GM21367 (cell line): ENCODE data around the gene LCNL1.

Source experiments
- ATAC-seq: cut with Tn5 transposase; IDR thresholded peaks from one replicate; pipeline ENCODE4 v1.9.1; 2021; ENCODE audit not compliant: unreplicated experiment

The LCNL1 gene

DNA sequence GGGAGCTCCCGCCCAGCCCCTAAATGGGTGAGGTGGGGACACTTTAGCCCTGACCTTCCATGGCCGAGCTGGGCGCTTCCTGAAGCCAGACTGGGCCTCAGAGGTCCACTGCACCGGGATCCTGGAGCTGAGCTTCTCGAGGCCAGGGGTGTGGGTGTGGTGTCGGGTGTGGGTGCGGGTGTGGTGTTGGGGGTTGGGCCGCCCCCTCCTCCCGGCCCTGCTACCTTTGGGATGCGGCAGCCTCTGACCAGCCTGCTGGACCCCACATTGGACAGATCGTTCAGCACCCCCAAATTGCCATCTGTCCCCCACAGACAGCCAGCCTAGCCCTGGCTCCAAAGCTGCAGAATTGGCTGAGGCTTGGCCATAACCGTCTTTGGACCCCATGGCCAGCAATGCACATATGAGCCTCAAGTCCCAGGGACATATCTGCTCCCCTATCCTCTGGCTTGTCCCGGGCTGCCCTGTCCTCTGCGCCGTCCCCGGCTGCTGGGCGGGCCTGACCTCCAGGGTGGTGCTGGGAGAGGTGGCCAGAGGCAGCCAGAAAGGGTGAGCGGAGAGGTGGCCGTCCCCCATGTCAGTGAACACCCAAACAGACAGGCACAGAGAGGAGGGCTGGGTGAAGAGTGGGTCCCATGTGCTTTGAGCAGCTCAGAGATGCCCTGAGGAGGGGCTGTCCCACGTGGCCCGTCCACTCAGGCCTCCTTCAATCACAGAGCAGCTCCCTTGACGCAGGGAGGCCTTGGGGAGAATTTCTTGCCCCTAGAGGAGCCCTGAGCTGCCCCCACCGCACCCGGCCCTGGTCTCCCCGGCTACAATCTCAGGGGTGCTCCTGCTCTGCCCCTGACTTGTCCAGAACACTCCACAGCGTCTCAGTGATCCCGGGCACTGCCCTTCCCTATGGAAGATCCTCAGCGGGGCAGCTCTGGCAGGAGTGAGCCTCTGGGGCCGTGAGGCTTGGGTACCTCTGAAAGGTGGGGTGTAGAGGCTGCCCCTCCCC is 8.9 kb upstream of the LCNL1 start:
- ATAC-seq, result no peak

DNA sequence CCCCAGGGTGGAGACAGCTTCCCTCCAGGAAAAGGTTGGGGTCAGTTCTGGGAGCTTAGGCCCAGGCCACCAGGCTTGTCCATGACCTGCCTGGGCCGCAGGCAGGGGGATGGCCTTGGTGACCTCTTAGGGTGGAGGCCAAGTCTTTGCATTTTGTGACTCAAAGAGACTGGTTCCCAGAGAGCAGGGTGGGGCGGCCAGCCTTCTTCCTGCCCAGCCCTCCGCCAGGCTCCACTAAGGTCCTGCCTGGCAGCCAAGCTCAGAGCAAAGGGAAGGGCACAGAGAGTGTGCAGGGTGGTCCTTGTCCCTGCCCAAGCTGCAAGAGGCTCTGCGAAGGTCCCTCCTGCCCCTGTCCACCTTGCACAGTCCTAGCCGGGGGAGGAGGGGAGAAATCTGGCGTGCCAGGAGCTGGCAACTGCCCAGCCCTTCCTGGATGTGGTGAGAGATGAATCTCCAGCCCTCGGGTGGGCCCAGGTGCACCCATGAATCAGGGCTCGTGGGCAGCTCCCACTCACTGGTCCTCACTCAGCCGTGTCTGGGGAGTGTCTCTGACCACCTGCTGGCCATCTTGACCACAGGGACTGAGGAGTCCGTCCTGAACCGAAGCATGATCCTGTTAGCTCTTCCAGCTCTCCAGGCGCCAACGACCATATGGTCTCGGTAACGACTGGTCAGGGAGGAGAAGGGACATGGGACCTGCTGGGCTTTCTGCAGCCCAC is 7.8 kb upstream of the LCNL1 start:
- no peak for ATAC-seq

DNA sequence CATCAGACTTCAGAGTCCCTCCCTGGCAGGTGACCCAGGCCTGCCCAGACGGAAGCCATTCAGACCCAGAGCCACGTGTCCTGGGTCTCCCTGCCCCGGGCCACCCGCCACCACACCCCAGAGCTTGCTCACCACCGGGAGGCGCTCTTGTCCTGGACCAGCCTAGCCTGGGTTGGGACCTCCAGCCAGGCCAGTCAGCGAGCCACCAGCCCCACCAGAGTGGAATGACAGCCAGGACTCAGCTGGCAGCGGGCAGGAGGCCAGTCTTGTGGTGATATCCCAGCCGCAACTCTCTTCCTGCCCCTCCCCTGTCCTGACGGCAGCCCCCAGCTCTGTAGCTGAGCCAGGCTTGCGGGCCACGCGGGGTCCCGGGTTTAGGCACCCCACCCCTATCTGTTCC is 7.1 kb upstream of the LCNL1 start:
- ATAC-seq, result no peak

DNA sequence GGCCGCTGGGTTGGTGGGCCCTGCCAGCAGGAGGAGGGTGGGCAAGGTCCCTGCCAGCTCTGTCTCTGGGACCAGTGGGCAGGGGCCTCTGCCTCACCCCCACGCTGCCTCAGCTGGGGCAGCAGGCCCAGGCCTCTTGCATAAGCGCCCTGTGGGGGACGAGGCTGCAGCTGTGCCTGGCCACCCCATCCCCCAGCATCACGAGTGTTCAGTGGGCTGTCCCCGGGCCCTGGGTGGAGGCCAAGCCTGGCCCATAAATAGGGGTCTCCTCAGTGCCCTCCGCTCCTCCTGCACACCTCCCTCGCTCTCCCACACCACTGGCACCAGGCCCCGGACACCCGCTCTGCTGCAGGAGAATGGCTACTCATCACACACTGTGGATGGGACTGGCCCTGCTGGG is 5.6 kb upstream of the LCNL1 start, which contains the start of gene PTGDS:
TSS of gene PTGDS (plus strand) at position 282 of the 400 bp plus-strand sequence. CDS start at position 357, 75 bp downstream.
- no peak for ATAC-seq

DNA sequence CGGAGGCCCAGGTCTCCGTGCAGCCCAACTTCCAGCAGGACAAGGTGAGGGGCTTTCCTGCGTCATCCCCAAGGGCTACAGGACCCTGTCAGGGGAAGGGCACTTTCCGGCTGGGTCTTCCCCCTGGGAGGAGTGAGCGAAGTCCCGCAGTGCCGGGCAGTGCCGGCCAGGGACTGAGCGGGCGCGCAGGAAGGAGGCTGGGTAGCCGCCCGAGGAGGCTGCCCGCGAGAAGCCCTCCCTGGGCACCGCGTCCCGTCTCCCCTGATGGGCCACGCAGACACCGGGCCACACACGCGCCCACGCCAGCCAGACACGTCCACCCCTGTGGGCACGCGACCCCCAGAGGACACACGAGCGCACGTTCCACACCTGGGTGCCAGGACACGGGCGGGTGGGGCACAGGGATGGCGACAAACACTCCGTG is 5.1 kb upstream of the LCNL1 start:
- ATAC-seq, result no peak

DNA sequence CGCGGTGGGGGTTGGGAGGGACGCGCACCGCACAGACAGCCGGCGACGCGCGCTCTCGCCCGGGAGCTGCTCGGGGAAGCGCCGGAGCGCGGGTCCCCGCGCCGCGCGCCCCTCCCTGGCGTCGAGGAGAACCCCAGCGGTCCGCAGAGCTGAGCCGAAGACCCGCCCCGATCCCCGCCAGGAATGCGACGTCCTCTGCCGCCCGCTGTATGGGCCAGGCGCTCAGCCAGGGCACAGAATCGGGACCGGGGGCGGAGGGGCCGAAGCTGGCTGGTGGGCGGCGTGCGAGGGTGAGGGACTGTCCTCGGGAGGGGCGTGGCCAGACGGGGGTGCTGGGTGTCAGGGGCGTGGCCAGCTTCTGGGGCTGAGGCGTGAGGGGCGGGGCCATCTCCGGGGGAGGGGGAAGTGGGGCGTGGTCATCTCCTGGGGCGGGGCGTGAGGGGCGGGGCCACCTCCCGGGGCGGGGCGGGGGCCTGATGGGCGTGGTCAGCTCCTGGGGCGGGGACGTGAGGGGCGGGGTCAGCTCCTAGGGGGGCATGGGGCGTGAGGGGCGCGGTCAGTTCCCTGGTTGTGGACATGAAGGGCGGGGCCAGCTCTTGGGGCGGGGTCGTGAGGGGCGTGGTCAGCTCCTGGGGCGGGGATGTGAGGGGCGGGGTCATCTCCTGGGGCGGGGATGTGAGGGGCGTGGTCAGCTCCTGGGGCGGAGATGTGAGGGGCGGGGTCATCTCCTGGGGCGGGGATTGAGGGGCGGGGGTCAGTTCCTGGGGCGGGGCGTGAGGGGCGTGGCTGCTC is 4.5 kb upstream of the LCNL1 start:
- no peak for ATAC-seq

DNA sequence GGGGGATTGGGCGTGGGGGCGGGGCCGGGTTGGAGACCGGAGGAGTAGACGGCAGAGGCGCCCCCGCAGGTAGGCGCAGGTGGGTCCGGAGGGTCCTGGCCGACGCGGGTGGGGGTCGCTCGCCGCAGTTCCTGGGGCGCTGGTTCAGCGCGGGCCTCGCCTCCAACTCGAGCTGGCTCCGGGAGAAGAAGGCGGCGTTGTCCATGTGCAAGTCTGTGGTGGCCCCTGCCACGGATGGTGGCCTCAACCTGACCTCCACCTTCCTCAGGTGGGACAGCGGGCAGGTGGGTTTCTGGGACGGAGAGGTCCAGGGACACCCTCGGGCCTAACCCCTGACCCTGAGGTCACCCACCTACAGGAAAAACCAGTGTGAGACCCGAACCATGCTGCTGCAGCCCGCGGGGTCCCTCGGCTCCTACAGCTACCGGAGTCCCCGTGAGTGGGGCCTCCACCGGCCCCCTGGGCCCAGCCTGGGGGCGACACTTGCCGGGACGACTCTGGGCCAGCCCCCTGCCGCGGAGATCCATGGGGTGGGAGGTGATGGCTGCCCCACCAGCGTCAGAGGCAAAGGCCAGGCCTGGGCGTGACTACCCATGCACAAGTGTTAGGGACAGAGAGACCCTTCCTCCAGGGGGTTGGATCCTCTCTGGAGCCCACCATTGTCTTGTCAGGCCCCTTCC is 3.8 kb upstream of the LCNL1 start:
- ATAC-seq, result no peak

DNA sequence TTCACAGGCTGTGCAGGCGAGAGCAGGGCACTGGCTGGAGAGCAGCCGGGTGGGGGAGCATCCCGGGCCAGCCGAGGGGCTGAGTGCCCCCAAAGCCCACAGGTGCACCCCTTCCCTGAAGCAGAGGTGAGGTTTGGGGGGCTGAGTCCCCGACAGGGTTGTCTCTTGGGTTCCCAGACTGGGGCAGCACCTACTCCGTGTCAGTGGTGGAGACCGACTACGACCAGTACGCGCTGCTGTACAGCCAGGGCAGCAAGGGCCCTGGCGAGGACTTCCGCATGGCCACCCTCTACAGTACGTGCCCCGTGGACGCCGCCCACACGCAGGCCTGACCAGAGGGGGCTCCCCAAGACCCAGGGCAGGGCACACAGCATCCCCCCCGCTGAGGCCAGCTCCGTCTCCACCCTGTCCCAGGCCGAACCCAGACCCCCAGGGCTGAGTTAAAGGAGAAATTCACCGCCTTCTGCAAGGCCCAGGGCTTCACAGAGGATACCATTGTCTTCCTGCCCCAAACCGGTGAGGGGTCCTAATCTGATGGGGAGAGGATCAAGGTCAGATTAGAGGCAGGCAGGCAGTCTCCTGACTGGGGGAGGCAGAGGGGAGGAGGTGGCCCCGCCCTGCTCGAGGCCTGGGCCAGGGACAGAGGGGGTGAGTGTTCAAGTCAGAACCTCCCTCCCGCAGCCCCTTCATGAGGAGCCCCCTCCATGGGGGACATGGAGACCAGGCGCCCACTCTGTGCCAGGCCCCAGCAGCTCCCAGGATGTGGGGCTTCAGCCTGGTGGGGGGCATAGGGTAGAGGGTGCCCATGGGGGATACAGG is 2.8 kb upstream of the LCNL1 start:
- ATAC-seq, result no peak

DNA sequence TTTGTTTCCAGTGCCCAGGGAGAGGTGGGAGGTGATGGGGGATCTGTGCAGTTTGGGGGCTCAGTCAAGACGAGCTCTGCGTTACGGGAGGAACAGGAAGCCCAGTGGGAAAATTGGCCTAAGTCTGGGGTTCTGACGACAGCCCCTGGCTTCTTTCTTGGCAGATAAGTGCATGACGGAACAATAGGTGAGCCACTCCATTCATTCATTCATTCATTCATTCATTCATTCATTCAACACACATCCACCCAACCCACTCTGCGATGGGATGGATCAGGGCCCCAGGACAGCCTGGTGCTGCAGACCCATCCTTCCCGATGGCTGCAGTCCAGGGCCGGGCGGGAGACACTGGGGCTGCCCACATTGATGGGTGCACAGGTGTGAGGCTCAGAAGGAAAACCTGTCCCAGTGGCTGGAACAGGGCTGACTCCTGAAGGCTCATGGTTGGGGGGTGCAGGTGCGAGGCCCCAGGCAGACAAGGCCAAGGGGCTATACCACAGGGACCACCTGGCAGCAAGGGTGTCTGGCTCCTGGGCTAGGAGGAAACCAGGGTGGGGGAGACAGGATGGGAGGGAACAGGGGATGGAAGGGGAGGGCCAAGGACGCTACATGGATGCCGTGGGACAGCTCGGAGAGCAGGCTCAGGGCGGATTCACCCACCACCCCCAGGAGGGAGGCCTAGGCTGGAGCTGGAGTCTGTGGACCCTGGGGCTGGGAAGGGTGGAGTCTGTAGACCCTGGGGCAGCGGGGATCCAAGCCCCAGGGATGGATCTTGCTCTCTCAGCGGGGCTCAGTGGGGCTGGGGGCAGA is 1.9 kb upstream of the LCNL1 start:
- ATAC-seq, result no peak

DNA sequence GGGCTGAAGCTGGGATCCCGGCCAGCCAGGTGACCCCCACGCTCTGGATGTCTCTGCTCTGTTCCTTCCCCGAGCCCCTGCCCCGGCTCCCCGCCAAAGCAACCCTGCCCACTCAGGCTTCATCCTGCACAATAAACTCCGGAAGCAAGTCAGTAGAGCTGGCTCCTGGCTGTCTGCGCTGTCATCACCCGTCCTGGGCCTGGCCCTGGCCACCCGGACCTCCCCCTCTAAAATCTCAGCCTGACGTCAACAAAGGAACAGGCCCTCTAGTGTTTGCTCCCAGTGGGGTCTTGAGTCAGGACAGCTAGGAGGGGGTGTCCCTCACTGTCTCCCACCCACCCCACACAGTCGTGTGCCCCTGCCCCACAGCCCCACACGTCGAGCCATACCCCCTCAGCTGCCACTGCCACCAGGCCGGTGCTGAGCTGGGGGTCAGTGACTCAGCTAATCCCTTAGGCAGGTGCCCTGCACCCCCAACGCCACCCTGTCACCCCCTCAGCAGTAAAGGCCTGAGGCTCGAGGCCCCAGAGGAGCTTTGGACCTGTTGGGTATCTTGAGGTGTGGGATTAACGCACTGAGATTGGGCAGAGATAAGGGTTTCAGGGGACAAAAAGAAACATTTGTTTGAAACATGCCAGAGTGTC is 1.1 kb upstream of the LCNL1 start:
- no peak for ATAC-seq

DNA sequence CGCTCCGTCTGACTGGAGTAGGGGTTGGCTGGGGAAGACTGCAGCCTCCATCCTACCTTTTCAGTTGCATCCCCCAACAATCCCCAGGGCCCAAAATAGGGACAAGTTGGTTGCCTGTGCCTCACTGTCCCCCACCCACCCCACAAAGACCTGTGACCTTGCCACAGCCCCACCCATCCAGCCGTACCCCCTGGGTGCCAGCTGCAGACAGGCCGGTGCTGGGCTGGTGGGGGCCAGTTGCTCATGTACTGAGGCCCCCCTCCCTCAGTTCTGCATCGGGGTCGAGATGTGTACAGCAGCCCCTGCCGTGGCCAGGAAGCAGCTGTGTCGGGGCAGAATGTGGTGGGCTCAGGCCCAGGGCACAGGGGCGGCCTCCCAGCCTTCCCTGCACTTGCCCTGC is 374 bp downstream of the LCNL1 start:
- ATAC-seq, result no peak

DNA sequence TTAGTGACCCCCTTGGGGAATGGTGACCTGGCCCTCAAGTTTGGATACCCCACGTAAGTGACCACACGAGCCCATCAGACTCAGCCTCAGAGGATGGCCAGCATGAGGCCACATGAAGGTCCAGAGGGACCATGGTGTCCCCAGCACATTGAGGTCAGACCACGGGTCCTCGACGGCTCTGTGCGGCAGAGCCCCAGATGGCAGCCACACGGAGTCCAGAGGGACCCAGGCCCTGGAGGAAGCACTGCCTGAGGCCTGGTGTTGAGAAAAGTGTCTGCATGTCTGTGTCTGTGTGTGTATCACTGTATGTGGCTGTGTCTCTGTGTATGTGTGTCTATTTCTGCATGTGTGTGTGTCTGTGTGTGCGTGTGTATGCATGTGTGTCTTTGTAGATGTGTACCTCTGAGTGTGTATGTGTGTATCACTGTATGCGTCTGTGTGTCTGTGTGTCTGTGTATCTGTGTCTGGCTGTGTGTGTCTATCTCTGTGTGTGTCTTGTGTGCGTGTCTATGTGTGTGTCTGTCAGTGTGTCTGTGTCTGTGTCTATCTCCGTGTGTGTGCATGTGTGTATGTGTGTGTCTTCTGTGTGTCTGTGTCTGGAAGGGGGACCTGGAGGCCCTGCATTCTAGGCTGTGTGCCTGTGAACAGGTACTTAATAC is 992 bp downstream of the LCNL1 start:
- no peak for ATAC-seq

DNA sequence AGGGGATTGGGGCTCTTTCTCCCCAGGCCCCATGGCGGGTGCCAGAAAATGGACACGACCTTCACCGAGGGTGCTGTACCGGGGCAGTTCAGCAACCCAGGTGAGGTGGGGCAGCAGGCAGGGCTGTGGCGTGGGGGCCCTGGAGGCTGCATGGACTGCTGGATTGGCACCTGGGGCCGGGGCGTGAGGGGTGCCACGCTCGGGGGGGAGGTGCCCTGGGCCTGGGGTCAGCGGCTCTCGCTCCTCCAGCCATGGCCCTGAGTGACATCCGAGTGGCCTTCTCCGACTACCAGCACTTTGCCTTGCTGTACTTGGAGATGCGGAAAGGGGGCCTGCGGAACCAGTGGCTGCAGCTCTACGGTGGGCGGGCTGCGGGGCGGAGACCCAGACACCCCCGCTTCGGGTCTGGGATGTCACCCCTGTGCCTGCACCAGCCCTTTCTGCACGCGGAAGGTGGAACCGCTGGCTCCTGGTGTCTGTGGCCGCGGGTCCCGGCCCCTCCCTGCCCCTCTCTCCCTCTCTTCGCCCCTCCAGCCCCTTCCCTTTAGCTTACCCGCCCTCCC is 1.8 kb downstream of the LCNL1 start:
- no peak for ATAC-seq

DNA sequence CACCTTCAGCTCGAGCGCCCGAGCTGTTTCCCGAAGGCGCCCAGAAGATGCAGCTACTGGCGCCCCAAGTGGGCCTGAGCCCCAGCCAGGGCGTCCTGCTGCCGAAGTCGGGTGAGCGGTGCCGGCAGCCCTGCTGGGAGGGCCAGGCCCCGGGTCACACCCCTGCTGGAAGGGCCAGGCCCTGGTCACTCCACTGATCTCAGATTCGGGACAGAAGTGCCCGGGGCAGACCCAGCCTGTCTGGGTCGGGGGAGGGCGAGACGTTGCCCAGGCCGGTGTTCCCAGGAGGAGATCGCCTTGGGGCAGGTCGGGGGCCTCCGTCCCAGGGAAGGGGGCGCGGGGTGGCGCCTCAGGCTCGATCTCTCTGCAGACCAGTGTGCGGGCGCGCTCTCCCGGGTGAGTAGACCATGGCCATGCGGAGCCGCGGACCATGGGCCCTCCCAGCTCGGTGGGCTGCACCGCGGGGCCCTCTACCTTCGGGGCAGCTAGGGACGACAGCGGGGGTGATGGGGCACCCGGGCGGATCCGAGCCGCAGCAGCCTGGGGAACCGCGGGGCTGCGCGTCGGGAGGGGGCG is 2.3 kb downstream of the LCNL1 start:
- ATAC-seq, result no peak

DNA sequence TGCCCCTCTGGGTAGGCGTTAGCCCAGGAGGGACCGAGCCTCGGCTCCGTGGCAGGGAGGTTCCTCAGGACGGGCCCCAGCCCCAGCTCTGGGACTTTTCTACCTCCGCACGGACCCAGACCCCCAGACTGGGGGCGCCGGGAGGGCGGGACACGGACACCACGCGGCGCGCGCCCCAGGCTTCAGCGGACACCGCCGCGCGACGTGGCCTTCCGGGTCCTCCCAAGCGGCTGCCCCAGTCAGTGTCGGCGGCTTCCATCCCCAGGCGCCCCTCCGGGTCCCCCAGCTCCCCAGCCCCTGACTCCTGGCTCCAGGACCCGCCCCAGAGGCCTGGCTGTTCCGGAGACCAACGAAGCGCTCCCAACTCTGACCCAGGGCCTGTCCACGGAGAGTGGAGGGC is 3.1 kb downstream of the LCNL1 start:
- no peak for ATAC-seq

DNA sequence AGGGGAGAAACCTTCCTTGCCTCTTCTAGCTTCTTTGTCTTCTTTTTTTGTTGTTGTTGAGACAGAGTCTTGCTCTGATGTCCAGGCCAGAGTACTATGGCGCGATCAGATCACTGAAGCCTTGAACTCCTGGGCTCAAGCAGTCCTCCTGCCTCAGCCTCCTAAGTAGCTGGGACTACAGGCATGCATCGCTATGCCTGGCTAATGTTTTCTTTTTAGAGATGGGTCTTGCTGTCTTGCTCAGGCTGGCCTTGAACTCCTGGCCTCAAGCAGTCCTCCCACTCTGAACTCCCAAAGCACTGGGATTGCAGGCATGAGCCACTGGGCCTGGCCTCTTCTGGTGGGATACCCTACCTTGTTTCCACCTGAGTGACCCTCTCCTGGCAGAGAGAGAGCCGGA is 6.1 kb downstream of the LCNL1 start:
- no peak for ATAC-seq

DNA sequence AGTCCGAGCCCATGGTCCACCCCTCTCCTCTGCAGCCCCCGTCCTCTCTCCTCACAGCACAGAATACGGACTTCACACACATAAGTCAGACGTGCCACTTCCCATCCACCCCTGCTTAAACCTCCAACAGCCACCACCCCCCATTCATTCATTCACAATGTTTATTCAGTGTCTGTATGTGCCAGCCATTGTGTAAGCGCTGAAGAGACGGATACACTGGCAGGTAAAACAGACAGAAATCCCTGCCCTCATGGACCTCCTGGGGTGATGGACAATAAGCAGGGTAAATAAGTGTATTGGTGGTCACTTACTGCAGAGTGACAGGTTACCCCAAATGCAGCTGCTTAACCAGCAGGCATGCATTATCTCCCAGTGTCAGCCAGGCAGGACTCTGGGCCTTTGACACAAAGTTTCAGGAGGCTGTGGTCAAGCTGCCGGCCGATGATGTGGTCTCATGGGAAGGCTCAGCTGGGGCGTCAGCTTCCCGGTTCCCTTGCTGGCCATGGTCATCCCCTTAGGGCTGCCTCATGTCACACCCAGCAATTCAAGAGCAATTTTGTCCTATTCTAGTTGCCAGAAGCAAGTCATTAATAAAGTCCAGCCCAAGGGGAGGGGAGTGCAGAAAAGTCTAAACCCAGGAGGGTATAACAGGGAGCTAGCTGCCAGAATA is 7.6 kb downstream of the LCNL1 start:
- ATAC-seq, result no peak
